Activated CD8-positive, alpha-beta memory T cell treated with anti-CD3 and anti-CD28 coated beads, Interleukin-2, amount 50 U/mL, for 4 hours (primary cell): ENCODE data around the gene AGAP2.

Experiments used
- DNase-seq: peaks from one replicate; pipeline ENCODE4 v3.0.0-alpha.2; 2020

Gene AGAP2

GRCh38 chr12:57751788-57752667, 13.5 kb upstream of the AGAP2 start, which contains the start of gene CDK4:
TSS of gene CDK4 (minus strand) at chr12:57752310. CDS start at chr12:57751717, 593 bp downstream.
- DNase-seq, result peak; percentile 97

- no peak for DNase-seq
These were observed 12.9 kb upstream of the AGAP2 start for GRCh38 chr12:57751432-57751787.

DNA sequence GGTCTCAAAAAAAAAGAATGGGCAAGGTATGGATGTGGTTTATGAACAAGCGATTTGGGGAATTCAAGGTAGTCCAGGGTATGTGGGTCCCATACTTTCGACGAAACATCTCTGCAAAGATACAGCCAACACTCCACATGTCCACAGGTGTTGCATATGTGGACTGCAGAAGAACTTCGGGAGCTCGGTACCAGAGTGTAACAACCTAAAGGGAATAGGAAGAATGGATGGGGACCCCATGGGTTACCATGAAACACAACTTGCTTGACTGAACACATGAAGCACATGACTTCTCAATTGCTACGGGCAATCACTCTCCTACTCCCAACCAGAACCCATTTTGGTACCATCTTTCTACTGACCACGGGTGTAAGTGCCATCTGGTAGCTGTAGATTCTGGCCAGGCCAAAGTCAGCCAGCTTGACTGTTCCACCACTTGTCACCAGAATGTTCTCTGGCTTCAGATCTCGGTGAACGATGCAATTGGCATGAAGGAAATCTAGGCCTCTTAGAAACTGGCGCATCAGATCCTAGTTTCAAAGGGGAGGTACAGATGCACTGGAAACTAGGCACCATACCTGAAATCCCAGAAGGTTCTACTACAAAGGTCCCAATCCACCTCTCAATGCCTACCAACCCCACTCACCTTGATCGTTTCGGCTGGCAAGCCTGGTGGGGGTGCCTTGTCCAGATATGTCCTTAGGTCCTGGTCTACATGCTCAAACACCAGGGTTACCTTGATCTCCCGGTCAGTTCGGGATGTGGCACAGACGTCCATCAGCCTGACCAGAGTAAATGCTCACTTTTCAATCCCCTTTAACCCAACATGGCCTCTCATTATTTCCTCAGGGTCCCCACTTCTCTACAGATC, 12.3 kb upstream of the AGAP2 start:
- no peak for DNase-seq

DNA sequence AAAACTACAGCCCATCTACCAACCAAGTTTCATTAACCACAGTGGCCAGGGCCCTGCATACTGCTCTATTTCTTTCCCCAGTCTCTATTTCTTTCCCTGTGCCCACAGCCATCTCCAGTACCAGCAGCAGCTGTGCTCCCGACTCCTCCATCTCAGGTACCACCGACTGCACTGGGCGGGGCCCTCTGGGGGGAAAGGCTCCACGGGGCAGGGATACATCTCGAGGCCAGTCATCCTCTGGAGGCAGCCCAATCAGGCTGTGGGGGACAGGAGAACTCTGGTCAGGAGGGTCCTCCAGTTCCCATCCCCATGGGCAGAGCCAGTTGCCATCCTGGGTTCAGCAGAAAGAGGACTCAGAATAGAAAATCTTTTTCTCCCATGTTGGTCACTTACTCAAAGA, 10.5 kb upstream of the AGAP2 start:
- DNase-seq, result no peak

- no peak for DNase-seq
These were observed 7.5 kb upstream of the AGAP2 start for GRCh38 chr12:57746025-57746424.

DNA sequence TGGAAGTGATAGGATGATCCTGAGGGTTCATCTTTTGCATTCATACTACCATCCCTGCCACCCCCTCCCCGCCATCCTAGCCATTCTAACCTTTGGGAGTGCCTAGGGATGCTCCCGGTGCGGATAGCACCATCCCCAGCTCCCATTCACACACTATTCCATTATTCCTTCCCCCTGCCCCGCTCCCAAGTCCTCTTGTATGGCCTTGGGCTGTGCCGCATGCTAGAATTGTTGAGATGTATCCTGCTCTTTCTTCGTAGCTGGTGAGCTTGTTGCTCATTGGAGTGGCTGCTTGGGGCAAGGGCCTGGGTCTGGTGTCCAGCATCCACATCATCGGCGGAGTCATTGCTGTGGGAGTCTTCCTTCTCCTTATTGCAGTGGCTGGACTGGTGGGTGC, 6.9 kb upstream of the AGAP2 start:
- DNase-seq, result no peak

DNA sequence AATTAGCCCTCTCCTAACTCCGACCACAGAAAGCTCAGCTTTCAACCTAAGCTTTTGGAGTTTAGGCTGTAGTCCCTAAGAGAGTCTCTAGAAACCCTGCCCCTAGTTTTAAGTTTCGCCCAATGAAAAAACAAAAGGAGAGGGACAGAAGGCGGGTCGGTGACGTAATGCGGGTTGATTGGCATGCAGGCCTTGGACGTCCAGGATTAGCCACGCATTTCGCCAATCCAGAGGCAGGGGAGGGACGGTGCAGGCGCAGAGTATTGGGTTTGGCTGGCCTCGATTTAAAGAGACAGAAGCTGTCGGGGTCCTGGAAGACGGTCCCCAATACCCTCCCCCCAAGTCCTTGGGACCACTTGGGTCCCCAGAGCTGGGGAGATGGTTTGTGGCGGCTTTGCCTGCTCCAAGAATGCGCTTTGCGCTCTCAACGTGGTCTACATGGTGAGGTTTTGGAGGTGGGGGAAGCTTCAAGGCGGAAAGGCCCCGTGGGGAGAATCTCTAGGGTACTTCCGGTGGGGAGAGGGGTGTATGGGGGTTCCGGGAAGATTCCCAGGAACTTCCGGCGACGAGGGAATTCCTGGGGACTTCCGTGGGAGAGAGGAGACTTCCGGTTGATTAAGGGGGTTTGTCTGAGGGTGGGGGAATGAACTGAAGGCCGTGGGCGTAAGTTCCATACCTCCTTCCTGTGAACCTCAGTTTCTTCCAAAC, 6.4 kb upstream of the AGAP2 start, which contains the start of gene TSPAN31:
Gene TSPAN31, plus strand, starts transcription at position 263 of the 708 bp plus-strand sequence. Its CDS starts 116 bp downstream, at position 379.
- DNase-seq, result peak; percentile 94

- DNase-seq, result peak; percentile 64
These were observed 5.7 kb upstream of the AGAP2 start for GRCh38 chr12:57744194-57744776.

DNA sequence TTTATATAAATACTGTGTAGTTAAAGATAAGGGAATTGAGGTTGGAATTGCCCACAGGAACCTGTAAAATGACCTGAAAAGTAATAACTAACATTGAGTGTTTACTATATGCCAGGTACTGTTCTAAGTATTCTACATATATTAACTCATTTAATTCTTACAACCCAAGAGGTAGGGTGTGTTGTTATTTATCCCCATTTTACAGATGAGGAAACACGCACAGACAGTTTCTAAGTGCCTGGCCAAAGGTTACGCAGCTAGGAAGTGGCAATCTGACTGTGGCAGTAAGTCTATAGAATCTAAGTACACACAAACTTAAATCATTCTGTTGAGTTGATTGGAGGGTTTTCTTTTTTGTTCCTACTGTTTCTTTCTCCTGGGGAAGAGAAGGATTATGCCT, 5.2 kb upstream of the AGAP2 start:
- DNase-seq, result no peak

DNA sequence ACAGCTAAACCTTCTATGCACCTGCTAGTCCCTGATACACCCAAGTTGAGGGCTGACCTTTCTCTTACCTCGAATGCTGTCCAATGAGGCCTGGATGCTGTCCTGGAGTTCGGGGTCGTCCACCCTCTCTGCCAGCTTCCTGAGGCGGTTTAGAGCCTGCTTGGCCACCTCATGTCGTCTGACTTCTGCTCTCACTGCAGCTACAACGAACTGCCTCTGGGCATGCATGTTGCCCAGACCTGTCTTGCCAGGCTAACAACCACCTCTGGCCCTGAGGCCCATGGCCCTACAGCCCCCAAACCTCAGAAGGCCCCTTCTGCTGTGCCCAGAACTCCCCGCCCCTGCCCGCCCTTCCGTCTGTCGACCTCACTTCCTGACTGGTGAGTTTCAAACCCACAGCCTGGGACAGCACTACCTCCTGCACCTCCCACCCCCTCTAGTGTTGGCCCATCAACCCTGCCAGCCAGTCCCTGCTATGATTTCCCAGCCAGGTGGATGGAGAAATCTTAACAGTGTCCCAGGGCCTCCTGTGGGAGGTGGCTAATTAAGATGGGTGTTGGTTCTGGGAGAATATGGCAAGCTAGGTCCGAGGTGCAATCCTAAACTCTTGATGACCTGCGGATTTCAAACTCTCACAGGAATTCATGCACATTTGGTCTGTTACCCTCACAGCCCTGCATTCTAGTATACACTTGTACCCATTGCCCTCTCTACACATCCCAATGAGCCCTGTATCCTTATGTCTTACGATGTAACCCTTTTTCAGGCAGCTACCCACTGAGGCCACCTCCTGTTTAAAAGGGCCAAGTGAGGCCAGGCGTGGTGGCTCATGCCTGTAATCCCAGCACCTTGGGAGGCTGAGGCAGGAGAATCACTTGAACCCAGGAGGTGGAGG, 3.5 kb upstream of the AGAP2 start:
- DNase-seq, result peak; percentile 74

DNA sequence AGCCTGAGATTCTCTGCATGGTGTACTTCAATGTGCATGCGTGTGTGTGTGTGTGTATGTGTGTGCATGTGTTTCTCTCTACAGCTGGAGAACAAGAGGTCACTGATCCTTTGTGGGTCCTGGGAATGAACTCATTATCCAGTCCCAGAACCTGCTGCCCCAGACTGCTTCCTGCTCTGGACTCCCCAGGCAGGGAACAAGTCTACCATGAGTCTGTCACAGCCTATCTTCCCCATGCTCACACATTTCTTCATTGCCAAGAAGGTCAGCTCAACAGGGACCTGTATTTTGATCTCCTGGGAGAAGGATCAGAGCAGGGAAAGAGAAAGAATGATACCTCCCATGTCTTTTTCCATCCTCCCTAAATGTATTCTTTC, 2.9 kb upstream of the AGAP2 start:
- DNase-seq, result no peak

DNA sequence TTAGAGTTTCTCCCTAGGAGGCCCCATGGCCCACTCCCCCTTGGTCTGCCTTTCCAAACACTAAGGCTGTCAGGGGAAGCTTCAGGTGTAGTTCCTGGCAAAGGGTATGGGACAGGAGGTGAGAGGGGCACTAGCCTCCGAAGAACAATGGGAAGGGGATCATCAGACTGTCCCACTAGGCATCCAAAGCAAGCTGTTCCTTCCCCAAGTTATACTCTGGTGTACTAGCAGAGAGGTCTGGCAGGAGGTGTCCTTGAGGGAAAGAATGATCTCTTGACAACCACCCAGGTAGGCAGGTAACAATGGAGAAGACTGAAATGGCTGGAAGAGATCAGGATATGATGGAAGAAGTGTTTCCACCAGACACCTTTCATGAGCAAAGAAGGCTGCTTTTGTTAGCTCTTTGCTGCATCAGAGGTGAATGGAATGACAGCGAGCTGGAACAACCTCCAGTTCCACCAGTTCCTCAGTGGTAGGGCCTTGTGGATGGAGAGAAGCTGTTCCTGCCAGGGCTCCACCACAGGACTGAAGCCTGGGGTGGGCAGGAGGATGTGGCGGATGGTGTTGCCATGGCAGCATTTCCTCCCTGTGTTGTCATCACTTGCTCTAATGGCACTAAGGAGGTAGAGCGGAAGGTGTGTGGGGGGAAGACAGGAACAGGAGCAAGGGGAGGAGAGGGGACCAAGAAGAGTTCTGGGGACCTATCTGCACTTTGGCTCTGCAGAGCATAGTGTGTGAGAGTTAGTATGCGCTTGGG, 2.3 kb upstream of the AGAP2 start:
- peak; percentile 72 for DNase-seq

- no peak for DNase-seq
These were observed 1.5 kb upstream of the AGAP2 start for GRCh38 chr12:57739914-57740538.

GRCh38 chr12:57739387-57739786, 845 bp upstream of the AGAP2 start:
- DNase-seq, result no peak

DNA sequence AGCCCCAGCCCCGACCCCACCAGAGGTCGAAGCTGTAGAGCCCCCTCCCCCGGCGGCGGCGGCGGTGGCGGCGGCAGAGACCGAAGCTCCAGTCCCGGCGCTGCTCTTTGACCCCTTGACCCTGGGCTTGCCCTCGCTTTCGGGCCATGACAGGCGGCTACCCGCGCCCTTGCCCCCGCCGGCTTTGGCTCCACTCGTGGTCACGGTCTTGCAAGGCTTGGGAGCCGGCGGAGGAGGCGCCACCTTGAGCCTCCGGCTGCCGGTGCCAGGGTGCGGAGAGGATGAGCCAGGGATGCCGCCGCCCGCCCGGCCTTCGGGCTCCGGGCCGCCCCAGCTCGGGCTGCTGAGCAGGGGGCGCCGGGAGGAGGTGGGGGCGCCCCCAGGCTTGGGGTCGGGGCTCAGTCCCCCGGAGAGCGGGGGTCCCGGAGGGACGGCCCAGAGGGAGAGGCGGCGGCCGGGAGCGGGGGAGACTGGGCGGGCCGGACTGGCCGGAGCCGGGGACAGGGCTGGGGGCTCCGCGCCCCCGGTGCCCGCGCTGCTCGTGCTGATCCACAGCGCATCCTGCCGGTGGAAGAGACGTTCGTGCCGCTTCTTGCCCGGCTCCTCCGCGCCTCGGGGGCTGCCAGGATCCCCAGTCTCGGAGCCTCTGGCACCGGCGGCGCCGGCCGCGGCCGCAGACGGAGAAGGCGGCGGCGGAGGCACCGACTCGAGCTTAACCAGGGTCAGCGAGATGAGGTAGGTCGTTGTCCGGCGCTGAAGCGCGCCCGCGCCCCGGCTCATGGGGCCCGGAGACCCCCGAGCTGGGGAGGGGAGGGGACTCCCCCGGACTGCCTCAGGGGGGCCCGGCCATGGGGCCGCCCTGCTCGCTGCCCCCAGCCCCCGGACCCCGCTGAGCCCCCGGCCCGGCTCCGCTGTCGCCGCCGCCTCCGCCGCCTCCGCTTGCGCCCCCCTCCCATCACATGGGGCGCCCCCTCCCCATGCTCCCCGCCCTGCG, 778 bp downstream of the AGAP2 start:
- no peak for DNase-seq

GRCh38 chr12:57736741-57737466, 1.6 kb downstream of the AGAP2 start:
- no peak for DNase-seq

GRCh38 chr12:57735952-57736740, 2.4 kb downstream of the AGAP2 start:
- DNase-seq, result no peak
